DND-41 (cell line): ENCODE data around the gene TNPO3.

Source experiments
- ATAC-seq: fragments of 200-7000 bp; cut with Tn5 transposase; 3 replicates; pipeline ENCODE4 v1.9.1; 2021; ENCODE audit warnings: low read depth; ENCODE audit not compliant: insufficient read depth
- DNase-seq: peaks from one replicate; pipeline ENCODE4 v3.0.0-alpha.2; 2020
- H2AFZ ChIP-seq: 2 replicates; pipeline ENCODE4 v1.6.0; 2012; ENCODE audit warnings: low read depth, low read length
- H3K27ac ChIP-seq: 2 replicates; pipeline ENCODE4 v1.5.1; 2012; ENCODE audit warnings: low read length, inconsistent platforms
- H3K27me3 ChIP-seq: fragments of 200-600 bp; sonication (generic); 2 replicates; pipeline ENCODE4 v1.6.0; 2012; ENCODE audit warnings: low read length, mild to moderate bottlenecking, inconsistent platforms; ENCODE audit not compliant: insufficient read depth, poor library complexity
- H3K36me3 ChIP-seq: 2 replicates; pipeline ENCODE4 v1.5.1; 2012; ENCODE audit warnings: low read length, inconsistent platforms; ENCODE audit not compliant: insufficient read depth
- H3K4me1 ChIP-seq: 2 replicates; pipeline ENCODE4 v1.5.1; 2012; ENCODE audit warnings: mild to moderate bottlenecking, low read length; ENCODE audit not compliant: insufficient read depth
- H3K4me2 ChIP-seq: 2 replicates; pipeline ENCODE4 v1.6.0; 2012; ENCODE audit warnings: mild to moderate bottlenecking, moderate library complexity, low read length, inconsistent platforms; ENCODE audit not compliant: insufficient read depth
- H3K4me3 ChIP-seq, 2 experiments: fragments of 200-600 bp in 1 of 2; shearing (Covaris generic) in 1 of 2; 2 replicates each; pipeline ENCODE4 v1.5.1; 2012 to 2016; ENCODE audit warnings: inconsistent platforms in 2 of 2, low read length in 2 of 2, mild to moderate bottlenecking in 2 of 2, low read depth in 1 of 2, moderate library complexity in 1 of 2
- H3K79me2 ChIP-seq: 2 replicates; pipeline ENCODE4 v1.6.0; 2012; ENCODE audit warnings: low read length, inconsistent platforms; ENCODE audit not compliant: insufficient read depth
- H3K9ac ChIP-seq: 2 replicates; pipeline ENCODE4 v1.6.0; 2012; ENCODE audit warnings: low read depth, mild to moderate bottlenecking, inconsistent platforms, low read length, moderate library complexity
- H3K9me3 ChIP-seq: 2 replicates; pipeline ENCODE4 v1.5.1; 2012; ENCODE audit warnings: low read length, moderate library complexity, mild to moderate bottlenecking, inconsistent platforms; ENCODE audit not compliant: insufficient read depth, severe bottlenecking
- H4K20me1 ChIP-seq: 2 replicates; pipeline ENCODE4 v1.6.0; 2012; ENCODE audit warnings: low read length; ENCODE audit not compliant: insufficient read depth
- EZH2 ChIP-seq: IDR thresholded peaks from 3 replicates; pipeline ENCODE4 v1.6.1; 2012; ENCODE audit warnings: borderline replicate concordance, low read depth, mild to moderate bottlenecking, moderate library complexity, low read length, inconsistent platforms; ENCODE audit not compliant: severe bottlenecking
- TF ChIP-seq, protein P1 (sequence below): IDR thresholded peaks from 2 replicates; pipeline ENCODE4 v1.5.1; 2012; ENCODE audit warnings: borderline replicate concordance, low read length, moderate library complexity, mild to moderate bottlenecking; ENCODE audit not compliant: poor library complexity, severe bottlenecking; ENCODE audit errors: extremely low read depth

The TNPO3 gene

GRCh38 chr7:128922496-128923410, 132.2 kb downstream of the TNPO3 start:
- Histone ChIP-seq H3K27ac (no peak overlapping the region), H3K79me2 (no peaks in the 10 kb centered on the region), H4K20me1 (no peaks in the 10 kb centered on the region), H3K4me1 (no peaks in the 10 kb centered on the region), H3K9me3 (no peaks in the 10 kb centered on the region), H3K4me3 (no peak overlapping the region), H3K27me3 (no peaks in the 10 kb centered on the region), H2AFZ (no peak overlapping the region), H3K36me3 (no peaks in the 10 kb centered on the region), H3K9ac (no peak overlapping the region), H3K4me2 (no peak overlapping the region)
- no peak for DNase-seq
- TF ChIP-seq, protein P1, sequence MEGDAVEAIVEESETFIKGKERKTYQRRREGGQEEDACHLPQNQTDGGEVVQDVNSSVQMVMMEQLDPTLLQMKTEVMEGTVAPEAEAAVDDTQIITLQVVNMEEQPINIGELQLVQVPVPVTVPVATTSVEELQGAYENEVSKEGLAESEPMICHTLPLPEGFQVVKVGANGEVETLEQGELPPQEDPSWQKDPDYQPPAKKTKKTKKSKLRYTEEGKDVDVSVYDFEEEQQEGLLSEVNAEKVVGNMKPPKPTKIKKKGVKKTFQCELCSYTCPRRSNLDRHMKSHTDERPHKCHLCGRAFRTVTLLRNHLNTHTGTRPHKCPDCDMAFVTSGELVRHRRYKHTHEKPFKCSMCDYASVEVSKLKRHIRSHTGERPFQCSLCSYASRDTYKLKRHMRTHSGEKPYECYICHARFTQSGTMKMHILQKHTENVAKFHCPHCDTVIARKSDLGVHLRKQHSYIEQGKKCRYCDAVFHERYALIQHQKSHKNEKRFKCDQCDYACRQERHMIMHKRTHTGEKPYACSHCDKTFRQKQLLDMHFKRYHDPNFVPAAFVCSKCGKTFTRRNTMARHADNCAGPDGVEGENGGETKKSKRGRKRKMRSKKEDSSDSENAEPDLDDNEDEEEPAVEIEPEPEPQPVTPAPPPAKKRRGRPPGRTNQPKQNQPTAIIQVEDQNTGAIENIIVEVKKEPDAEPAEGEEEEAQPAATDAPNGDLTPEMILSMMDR, result no peak
- no peak for TF ChIP-seq EZH2
- no peak for ATAC-seq

DNA sequence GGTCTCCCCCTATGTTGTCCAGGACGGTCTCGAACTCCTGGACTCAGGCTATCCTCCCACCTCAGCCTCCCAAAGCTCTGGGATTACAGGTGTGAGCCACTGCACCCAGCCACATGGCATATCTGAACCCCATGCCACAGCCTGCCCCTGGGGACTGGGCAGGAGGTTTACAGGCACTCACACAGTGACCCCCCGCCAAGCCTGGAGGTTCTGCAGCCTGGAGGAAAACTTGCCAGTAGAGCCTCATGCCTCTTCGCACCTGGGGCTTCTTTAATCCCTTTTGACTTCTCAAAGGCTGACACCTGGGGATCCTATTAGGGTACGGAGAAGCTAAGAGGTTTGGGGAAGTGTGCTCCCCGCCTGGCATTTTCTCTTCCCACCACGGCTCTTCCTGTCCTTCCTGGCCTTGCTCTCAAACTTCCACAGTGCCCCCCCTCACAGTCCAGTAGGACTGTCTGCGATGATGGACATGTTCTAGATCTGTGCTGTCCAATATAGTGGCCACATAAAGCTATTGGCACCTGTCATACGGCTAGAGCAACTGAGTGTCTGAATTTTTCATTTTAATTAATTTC, 133.0 kb downstream of the TNPO3 start:
- H3K4me1 ChIP-seq, result no peaks in the 10 kb centered on the region
- no peaks in the 10 kb centered on the region for H4K20me1 ChIP-seq
- no peaks in the 10 kb centered on the region for H3K9me3 ChIP-seq
- DNase-seq (no peak), ATAC-seq (no peak)
- H3K27me3 ChIP-seq, result no peaks in the 10 kb centered on the region
- no peak for TF ChIP-seq EZH2
- TF ChIP-seq, protein P1, result no peak
- no peak overlapping the region for H3K4me2 ChIP-seq
- no peak overlapping the region for H3K4me3 ChIP-seq
- no peak overlapping the region for H3K9ac ChIP-seq
- H3K36me3 ChIP-seq, result no peaks in the 10 kb centered on the region
- H2AFZ ChIP-seq, result no peak overlapping the region
- H3K79me2 ChIP-seq, result no peaks in the 10 kb centered on the region
- no peak overlapping the region for H3K27ac ChIP-seq

DNA sequence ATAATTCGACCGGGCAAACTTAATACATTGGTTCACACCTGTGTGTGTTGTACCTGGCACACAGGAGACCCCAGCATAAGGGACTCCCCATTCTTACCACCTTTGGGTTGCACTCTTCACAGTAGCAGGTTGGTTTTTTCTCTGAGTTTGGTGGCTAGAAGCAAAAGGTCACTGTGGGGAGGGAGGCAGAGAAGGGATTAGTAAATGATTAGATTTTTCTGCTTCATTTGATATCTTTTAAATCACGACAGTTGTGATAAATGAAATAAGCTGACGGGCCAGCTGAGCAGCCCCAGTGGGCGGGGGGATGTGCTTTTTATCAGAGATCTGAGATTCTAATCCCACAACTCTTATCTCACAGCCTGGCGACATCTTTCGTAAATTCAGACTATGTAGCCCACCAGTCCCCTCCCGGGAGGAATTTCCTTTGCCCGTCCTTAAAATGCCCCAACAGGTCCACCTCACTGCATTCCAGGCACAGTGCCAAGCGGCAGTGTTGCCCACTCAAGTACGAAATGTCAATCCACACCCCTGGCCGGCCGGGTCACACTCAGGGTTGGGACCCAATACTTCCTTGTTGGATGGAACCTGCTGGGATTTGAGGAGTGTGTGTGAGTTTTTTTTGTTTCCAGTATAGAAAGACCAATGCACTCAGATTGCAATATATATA, 133.9 kb downstream of the TNPO3 start:
- H3K4me1 ChIP-seq, result no peaks in the 10 kb centered on the region
- H3K4me2 ChIP-seq, result no peak overlapping the region
- no peaks in the 10 kb centered on the region for H3K27me3 ChIP-seq
- ATAC-seq (no peak), DNase-seq (no peak)
- no peaks in the 10 kb centered on the region for H3K9me3 ChIP-seq
- H4K20me1 ChIP-seq, result no peaks in the 10 kb centered on the region
- H3K4me3 ChIP-seq, result no peak overlapping the region
- no peak for TF ChIP-seq EZH2
- TF ChIP-seq, protein P1, result no peak
- H3K79me2 ChIP-seq, result no peaks in the 10 kb centered on the region
- no peak overlapping the region for H3K27ac ChIP-seq
- no peak overlapping the region for H2AFZ ChIP-seq
- no peak overlapping the region for H3K9ac ChIP-seq
- no peaks in the 10 kb centered on the region for H3K36me3 ChIP-seq
